Activated naive CD8-positive, alpha-beta T cell treated with anti-CD3 and anti-CD28 coated beads for 36 hours (primary cell): ENCODE measurements around the gene UNC5A. TPM values are rescaled to one million over a fixed set of nuclear protein-coding genes. Genes with fewer than 3 reads are reported as not detected.

Source experiments
- DNase-seq: peaks from one replicate; pipeline ENCODE4 v3.0.0; 2021
- H3K27ac Mint-ChIP-seq: one replicate; pipeline ENCODE4 v1.8.0; 2022; ENCODE audit warnings: mild to moderate bottlenecking, moderate library complexity, mixed read lengths
- H3K27me3 Mint-ChIP-seq: one replicate; pipeline ENCODE4 v1.8.0; 2022; ENCODE audit warnings: mild to moderate bottlenecking, mixed read lengths
- H3K36me3 Mint-ChIP-seq: one replicate; pipeline ENCODE4 v1.8.0; 2021; ENCODE audit warnings: mild to moderate bottlenecking, mixed read lengths
- H3K4me1 Mint-ChIP-seq: one replicate; pipeline ENCODE4 v1.8.0; 2021; ENCODE audit warnings: mixed read lengths
- H3K4me3 Mint-ChIP-seq: one replicate; pipeline ENCODE4 v1.8.0; 2022; ENCODE audit warnings: mild to moderate bottlenecking, moderate library complexity, mixed read lengths
- H3K9me3 Mint-ChIP-seq: one replicate; pipeline ENCODE4 v1.8.0; 2022; ENCODE audit warnings: mixed read lengths
- total RNA-seq, 2 experiments: library from RNA; stranded (reverse); gene quantifications; one replicate each; pipeline ENCODE4 v1.2.3, GENCODE V29; 2021

Gene UNC5A
- total RNA-seq, 2 experiments from 2014 or later, result not detected

GRCh38 chr5:176776916-176777315 is 33.4 kb upstream of the UNC5A start:
- no peak overlapping the region for H3K4me3 Mint-ChIP-seq
- H3K9me3 Mint-ChIP-seq, result no peaks in the 10 kb centered on the region
- no peaks in the 10 kb centered on the region for H3K36me3 Mint-ChIP-seq
- no peak for DNase-seq
- H3K4me1 Mint-ChIP-seq, result no peaks in the 10 kb centered on the region
- H3K27me3 Mint-ChIP-seq, result peaks cover 34% of the 10 kb centered on the region
- no peak overlapping the region for H3K27ac Mint-ChIP-seq

GRCh38 chr5:176778921-176779465 is 31.4 kb upstream of the UNC5A start:
- Mint-ChIP-seq H3K9me3 (no peaks in the 10 kb centered on the region), H3K36me3 (no peaks in the 10 kb centered on the region), H3K4me3 (no peak overlapping the region), H3K27ac (no peak overlapping the region), H3K4me1 (no peaks in the 10 kb centered on the region), H3K27me3 (peaks cover 29% of the 10 kb centered on the region)
- DNase-seq, result no peak

DNA sequence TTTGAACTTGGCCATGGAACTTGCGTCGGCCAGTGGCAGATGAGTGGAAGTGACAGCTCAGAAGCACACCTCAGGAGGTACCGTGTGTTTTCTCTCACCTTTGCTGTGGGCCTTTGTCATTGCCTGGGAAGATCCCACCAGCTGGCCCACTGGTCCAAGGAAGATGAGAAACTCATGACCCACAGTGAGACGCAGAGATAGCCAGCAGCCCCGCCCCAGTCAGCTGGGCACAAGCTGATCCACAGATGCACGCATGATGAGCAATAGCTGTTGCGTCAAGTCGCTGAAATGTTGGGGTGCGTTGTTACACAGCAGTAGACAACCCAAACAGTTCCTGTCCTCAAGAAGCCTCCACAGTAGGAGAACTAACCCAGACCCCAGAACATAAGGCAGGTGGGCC is 30.8 kb upstream of the UNC5A start:
- Mint-ChIP-seq H3K36me3 (no peaks in the 10 kb centered on the region), H3K27me3 (peaks cover 33% of the 10 kb centered on the region), H3K4me1 (no peaks in the 10 kb centered on the region), H3K4me3 (no peak overlapping the region), H3K9me3 (no peaks in the 10 kb centered on the region), H3K27ac (no peak overlapping the region)
- no peak for DNase-seq

- no peak overlapping the region for H3K4me3 Mint-ChIP-seq
- H3K36me3 Mint-ChIP-seq, result no peaks in the 10 kb centered on the region
- H3K27ac Mint-ChIP-seq, result no peak overlapping the region
- no peaks in the 10 kb centered on the region for H3K4me1 Mint-ChIP-seq
- no peaks in the 10 kb centered on the region for H3K9me3 Mint-ChIP-seq
- peaks cover 31% of the 10 kb centered on the region for H3K27me3 Mint-ChIP-seq
- DNase-seq, result no peak
These were observed 29.9 kb upstream of the UNC5A start for GRCh38 chr5:176780176-176781053.

DNA sequence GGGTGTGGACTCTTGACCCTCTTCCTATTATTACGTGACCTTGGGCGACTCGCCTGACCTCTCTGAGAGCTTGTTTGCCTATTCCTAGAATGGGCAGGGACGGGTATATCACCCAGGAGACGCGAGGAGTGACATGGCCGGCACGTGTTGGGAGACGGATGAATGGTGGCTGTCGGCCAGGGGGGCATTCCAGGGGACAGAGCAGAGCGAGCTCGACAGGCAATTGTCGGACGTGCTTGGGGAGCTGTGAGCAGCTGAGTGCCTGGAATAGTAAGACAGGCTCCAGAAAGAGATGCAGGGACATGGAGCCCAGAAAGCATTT is 29.3 kb upstream of the UNC5A start:
- H3K27ac Mint-ChIP-seq, result no peak overlapping the region
- H3K9me3 Mint-ChIP-seq, result no peaks in the 10 kb centered on the region
- DNase-seq, result no peak
- H3K27me3 Mint-ChIP-seq, result peaks cover 30% of the 10 kb centered on the region
- no peak overlapping the region for H3K4me3 Mint-ChIP-seq
- no peaks in the 10 kb centered on the region for H3K4me1 Mint-ChIP-seq
- no peaks in the 10 kb centered on the region for H3K36me3 Mint-ChIP-seq

GRCh38 chr5:176781638-176782570 is 28.5 kb upstream of the UNC5A start:
- Mint-ChIP-seq H3K27ac (no peak overlapping the region), H3K27me3 (peaks cover 28% of the 10 kb centered on the region), H3K4me3 (no peak overlapping the region), H3K9me3 (no peaks in the 10 kb centered on the region), H3K36me3 (no peaks in the 10 kb centered on the region), H3K4me1 (no peaks in the 10 kb centered on the region)
- DNase-seq, result no peak

GRCh38 chr5:176784218-176785165 is 25.9 kb upstream of the UNC5A start:
- H3K27ac Mint-ChIP-seq, result no peak overlapping the region
- H3K27me3 Mint-ChIP-seq, result peaks cover 33% of the 10 kb centered on the region
- no peaks in the 10 kb centered on the region for H3K36me3 Mint-ChIP-seq
- H3K9me3 Mint-ChIP-seq, result no peaks in the 10 kb centered on the region
- DNase-seq, result no peak
- H3K4me3 Mint-ChIP-seq, result no peak overlapping the region
- H3K4me1 Mint-ChIP-seq, result no peaks in the 10 kb centered on the region

GRCh38 chr5:176785184-176786145 is 24.9 kb upstream of the UNC5A start:
- Mint-ChIP-seq H3K4me1 (peaks cover 2% of the 10 kb centered on the region), H3K27me3 (peaks cover 42% of the 10 kb centered on the region), H3K9me3 (no peaks in the 10 kb centered on the region), H3K27ac (no peak overlapping the region), H3K4me3 (no peak overlapping the region), H3K36me3 (no peaks in the 10 kb centered on the region)
- DNase-seq, result no peak

- no peaks in the 10 kb centered on the region for H3K9me3 Mint-ChIP-seq
- peaks cover 2% of the 10 kb centered on the region for H3K4me1 Mint-ChIP-seq
- H3K27ac Mint-ChIP-seq, result no peak overlapping the region
- no peak overlapping the region for H3K4me3 Mint-ChIP-seq
- H3K27me3 Mint-ChIP-seq, result peaks cover 37% of the 10 kb centered on the region
- DNase-seq, result no peak
- no peaks in the 10 kb centered on the region for H3K36me3 Mint-ChIP-seq
These were observed 22.7 kb upstream of the UNC5A start for GRCh38 chr5:176787676-176788075.

- Mint-ChIP-seq H3K4me3 (no peak overlapping the region), H3K27me3 (peaks cover 37% of the 10 kb centered on the region), H3K9me3 (no peaks in the 10 kb centered on the region), H3K27ac (no peak overlapping the region), H3K4me1 (peaks cover 2% of the 10 kb centered on the region), H3K36me3 (no peaks in the 10 kb centered on the region)
- DNase-seq, result no peak
These were observed 22.3 kb upstream of the UNC5A start for GRCh38 chr5:176788091-176788490.

GRCh38 chr5:176788941-176789872 is 21.2 kb upstream of the UNC5A start:
- Mint-ChIP-seq H3K4me1 (peaks cover 2% of the 10 kb centered on the region), H3K9me3 (no peaks in the 10 kb centered on the region), H3K27me3 (peaks cover 40% of the 10 kb centered on the region), H3K4me3 (no peak overlapping the region), H3K36me3 (no peaks in the 10 kb centered on the region), H3K27ac (no peak overlapping the region)
- no peak for DNase-seq

DNA sequence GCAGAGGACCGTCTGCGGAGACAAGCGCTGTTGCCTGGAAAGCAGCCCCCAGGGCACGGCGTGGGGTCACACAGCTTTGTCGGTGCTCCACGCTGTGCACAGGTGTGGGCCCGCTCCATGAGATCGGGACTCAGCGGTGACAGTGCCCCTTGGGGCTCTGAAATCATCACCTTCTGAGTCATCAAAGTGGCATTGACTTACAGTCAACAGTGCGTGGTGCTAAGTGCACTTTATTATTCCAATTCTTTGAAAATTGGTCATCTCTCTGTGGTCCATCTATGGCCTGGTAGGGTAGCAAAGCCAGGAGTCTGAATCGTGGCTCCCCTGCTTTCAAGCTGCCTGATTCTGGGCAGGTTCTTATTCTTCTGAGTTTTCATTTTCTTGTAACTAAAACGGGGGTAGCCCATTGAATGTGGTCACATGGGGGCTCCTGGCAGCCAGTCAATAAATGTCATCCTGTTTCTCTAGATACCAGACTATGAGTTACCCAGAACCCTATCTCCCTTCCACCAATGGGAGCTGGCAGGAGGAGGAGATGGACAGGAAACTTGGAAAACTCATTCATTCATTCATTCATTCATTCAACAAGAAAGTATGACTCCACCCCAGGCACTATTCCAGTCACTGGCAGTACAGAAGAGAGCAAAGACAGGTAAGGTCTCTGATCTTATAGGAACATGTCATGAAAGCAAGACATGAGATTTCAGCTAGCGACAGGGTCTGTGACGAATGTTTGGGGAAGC is 20.3 kb upstream of the UNC5A start:
- Mint-ChIP-seq H3K36me3 (no peaks in the 10 kb centered on the region), H3K4me3 (no peak overlapping the region), H3K9me3 (no peaks in the 10 kb centered on the region), H3K4me1 (peaks cover 2% of the 10 kb centered on the region), H3K27ac (no peak overlapping the region), H3K27me3 (peaks cover 40% of the 10 kb centered on the region)
- no peak for DNase-seq
